T-helper 2 cell treated with Interferon-gamma antibody and Interleukin-4, amounts not matched to agents 5 μg/mL and 100 μg/mL, for 36 hours (primary cell): ENCODE measurements around the gene JDP2.

Experiments used
- DNase-seq: peaks from one replicate; pipeline ENCODE4 v3.0.0; 2021; ENCODE audit warnings: low spot score
- H3K27ac Mint-ChIP-seq: one replicate; pipeline ENCODE4 v1.8.0; 2021; ENCODE audit warnings: mild to moderate bottlenecking, mixed read lengths
- H3K27me3 Mint-ChIP-seq: one replicate; pipeline ENCODE4 v1.8.0; 2021; ENCODE audit warnings: low read depth, mixed read lengths
- H3K36me3 Mint-ChIP-seq: one replicate; pipeline ENCODE4 v1.8.0; 2021; ENCODE audit warnings: low read depth, mixed read lengths
- H3K4me1 Mint-ChIP-seq: one replicate; pipeline ENCODE4 v1.8.0; 2021; ENCODE audit warnings: low read depth, mixed read lengths
- H3K4me3 Mint-ChIP-seq: one replicate; pipeline ENCODE4 v1.8.0; 2022; ENCODE audit warnings: mild to moderate bottlenecking, moderate library complexity, mixed read lengths
- H3K9me3 Mint-ChIP-seq: one replicate; pipeline ENCODE4 v1.8.0; 2021; ENCODE audit warnings: mixed read lengths

Gene JDP2

DNA sequence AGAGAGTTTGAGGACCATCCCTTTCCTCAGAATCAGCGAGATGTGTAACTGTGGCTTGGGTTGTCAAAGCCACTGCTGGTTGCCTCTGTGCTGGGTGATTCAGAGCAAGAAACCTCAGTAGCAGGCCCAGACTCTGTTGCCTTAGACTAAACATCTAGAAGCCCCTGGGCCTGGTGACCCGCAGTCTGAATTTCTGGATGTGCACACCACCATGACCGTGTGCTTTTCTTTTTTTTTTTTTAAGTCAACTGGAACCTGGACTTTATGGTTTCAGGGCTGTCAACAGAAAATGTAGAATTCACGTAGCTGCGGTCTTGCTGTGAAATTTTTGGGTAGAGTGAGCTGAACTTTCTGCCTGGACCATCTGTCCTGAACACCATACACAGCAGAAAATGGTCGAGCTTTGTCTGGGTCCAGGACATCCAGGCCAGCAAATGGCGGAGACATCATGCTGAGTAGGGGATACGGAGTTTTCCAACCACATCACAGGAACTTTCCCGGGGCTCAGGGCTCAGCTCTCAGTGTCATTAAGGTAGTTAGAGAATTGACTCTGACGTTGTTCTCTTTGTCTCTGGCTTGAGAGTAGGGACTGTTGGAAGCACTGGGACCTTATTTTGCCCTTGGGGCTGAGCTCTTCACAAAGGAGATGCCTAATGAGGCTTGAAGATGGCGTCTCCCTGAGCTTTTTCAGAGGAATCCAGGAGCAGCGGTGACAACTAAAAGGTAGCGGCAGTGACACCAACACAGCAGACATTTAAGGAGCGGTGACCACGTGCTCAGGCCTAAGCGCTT, 71.5 kb downstream of the JDP2 start:
- peaks cover under 1% of the 10 kb centered on the region for H3K9me3 Mint-ChIP-seq
- peak overlapping the region; percentile 46 for H3K4me3 Mint-ChIP-seq
- DNase-seq: peak; percentile 53
- peaks cover 5% of the 10 kb centered on the region for H3K36me3 Mint-ChIP-seq
- peak overlapping the region; percentile 81 for H3K27ac Mint-ChIP-seq
- H3K4me1 Mint-ChIP-seq: peaks cover 50% of the 10 kb centered on the region
- H3K27me3 Mint-ChIP-seq: no peaks in the 10 kb centered on the region

DNA sequence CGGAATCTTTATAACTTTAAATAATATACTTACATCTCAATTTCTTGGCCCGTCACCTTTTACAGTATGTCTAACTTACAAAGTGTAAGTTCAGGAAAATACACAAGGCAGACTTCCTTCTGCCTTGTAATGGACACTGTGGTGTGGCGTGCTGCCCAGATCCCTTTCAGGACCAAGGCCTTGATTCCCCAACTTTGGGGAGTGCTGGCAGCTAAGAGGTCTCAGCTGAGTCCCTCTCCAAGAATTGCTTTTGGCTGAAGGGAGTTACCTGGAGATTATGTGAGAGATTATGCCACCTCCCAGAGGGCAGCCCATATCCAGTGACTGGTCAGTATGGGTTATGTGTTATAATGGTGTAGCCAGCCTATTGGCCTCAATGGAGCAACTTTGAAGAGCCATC, 73.3 kb downstream of the JDP2 start:
- DNase-seq: no peak
- Mint-ChIP-seq H3K27ac (no peak overlapping the region), H3K4me1 (peaks cover 36% of the 10 kb centered on the region), H3K4me3 (no peak overlapping the region), H3K36me3 (peaks cover 6% of the 10 kb centered on the region), H3K9me3 (peaks cover 8% of the 10 kb centered on the region), H3K27me3 (no peaks in the 10 kb centered on the region)

DNA sequence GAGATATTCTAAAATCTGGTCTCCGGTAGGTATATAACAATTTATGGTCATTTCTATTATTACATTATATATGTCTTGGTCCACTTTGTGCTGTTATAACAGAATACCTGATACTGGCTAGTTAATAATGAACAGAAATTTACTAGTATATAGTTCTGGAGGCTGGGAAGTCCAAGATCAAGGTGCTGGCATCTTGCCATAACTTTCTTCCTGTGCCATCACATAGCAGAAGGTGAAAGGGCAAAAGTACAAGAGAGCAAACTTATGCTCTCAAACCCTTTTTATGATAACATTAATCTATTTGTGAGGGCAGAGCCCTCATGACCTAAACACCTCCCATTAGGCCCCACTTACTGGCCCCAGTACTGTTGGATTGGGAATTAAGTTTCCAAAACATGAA, 76.6 kb downstream of the JDP2 start:
- Mint-ChIP-seq H3K27me3 (no peaks in the 10 kb centered on the region), H3K4me1 (peaks cover 20% of the 10 kb centered on the region), H3K9me3 (peaks cover 29% of the 10 kb centered on the region), H3K27ac (no peak overlapping the region), H3K36me3 (peaks cover 8% of the 10 kb centered on the region), H3K4me3 (no peak overlapping the region)
- no peak for DNase-seq

DNA sequence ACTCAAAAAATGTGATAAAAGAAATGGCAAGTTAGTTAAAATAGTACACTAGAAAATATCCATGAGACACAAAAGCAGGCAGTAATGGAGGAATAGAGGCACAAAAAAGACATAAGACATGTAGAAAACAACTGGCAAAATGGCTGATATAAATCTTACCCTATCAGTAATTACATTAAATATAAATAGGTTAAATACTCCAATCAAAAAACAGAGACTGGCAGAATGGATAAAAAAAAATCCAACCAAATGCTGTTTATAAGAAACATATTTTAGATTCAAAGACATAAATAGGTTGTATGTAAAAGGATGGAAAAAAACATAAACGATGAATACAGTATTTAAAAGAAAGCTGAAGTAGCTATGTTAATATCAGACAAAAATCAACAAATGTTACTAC, 79.1 kb downstream of the JDP2 start:
- Mint-ChIP-seq H3K27me3 (no peaks in the 10 kb centered on the region), H3K27ac (no peak overlapping the region), H3K9me3 (peaks cover 47% of the 10 kb centered on the region), H3K4me1 (peaks cover 13% of the 10 kb centered on the region), H3K4me3 (no peak overlapping the region), H3K36me3 (peaks cover 14% of the 10 kb centered on the region)
- no peak for DNase-seq

DNA sequence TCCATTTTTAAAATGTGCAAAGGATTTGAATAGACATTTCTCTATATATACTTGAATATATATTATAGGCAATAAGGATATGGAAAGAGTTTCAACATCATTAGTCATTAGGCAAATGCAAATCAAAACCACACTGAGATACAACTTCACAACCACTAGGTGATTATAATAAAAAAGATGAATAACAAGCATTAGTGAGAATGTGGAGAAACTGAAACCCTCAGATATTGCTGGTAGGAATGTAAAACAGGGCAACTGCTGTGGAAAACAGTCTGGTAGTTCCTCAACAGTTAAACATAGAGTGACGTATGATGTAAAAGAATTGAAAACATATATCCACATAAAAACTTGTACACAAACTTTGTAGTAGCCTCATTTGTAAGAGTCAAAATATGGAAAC, 82.7 kb downstream of the JDP2 start:
- H3K36me3 Mint-ChIP-seq: peaks cover 18% of the 10 kb centered on the region
- H3K4me3 Mint-ChIP-seq: no peak overlapping the region
- no peak overlapping the region for H3K27ac Mint-ChIP-seq
- no peaks in the 10 kb centered on the region for H3K27me3 Mint-ChIP-seq
- peaks cover 49% of the 10 kb centered on the region for H3K9me3 Mint-ChIP-seq
- H3K4me1 Mint-ChIP-seq: peaks cover 30% of the 10 kb centered on the region
- no peak for DNase-seq

DNA sequence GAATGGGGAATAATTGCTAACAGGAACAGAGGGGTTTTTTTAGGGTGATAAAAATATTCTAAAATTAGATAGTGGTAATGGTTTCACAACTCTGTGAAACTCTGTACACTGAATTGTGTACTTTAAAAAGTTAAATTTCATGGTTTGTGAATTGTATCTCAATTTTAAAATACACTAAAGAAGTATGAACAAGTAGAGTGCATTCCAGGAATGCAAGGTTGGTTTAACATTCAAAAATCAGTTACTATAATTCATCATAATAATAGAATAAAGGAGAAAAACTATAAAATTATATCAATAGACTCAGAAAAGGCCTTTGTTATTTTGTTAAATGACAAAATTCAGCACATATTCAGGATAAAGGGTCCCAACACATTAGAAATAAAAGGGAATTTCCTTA, 83.4 kb downstream of the JDP2 start:
- no peak for DNase-seq
- Mint-ChIP-seq H3K9me3 (peaks cover 43% of the 10 kb centered on the region), H3K36me3 (peaks cover 17% of the 10 kb centered on the region), H3K27ac (no peak overlapping the region), H3K4me3 (no peak overlapping the region), H3K27me3 (no peaks in the 10 kb centered on the region), H3K4me1 (peaks cover 37% of the 10 kb centered on the region)

DNA sequence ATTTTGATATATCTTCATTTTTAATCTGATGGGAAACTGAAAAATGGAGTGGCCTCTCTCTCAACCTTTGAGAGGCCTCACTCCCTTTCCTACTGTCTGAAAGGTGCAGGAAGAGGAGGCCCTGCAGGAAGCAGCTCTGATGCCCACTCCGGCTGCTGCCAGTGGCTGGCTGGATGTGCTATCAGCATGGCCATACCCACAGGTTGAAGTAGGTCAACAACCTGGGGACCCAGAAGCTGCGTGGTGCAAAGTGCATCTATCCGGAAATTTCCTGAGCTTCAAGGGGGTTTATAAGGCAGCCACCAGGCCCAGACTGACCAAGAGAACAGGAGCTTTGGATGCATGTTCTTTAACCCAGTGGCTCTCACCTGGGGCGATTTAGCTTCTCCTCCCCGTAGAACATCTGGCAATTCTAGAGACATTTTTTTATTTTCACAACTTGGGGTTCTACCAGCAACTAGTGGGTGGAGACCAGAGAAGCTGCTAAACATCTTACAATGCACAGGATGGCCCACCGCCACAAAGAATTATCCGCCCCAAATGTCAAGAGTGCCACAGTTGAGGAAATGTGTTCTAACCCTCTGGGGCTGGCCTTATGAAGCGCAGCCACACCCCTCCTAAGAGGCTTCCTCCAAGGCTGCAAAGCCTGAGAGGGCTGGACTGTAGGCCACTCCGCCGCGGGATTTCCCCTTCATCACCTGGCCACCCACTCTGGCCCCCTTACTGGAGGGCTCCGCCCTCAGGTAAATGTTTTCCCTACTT, 86.3 kb downstream of the JDP2 start:
- peaks cover 12% of the 10 kb centered on the region for H3K36me3 Mint-ChIP-seq
- H3K27ac Mint-ChIP-seq: no peak overlapping the region
- H3K27me3 Mint-ChIP-seq: no peaks in the 10 kb centered on the region
- no peak overlapping the region for H3K4me3 Mint-ChIP-seq
- H3K4me1 Mint-ChIP-seq: peaks cover 40% of the 10 kb centered on the region
- H3K9me3 Mint-ChIP-seq: peaks cover 24% of the 10 kb centered on the region
- DNase-seq: no peak

DNA sequence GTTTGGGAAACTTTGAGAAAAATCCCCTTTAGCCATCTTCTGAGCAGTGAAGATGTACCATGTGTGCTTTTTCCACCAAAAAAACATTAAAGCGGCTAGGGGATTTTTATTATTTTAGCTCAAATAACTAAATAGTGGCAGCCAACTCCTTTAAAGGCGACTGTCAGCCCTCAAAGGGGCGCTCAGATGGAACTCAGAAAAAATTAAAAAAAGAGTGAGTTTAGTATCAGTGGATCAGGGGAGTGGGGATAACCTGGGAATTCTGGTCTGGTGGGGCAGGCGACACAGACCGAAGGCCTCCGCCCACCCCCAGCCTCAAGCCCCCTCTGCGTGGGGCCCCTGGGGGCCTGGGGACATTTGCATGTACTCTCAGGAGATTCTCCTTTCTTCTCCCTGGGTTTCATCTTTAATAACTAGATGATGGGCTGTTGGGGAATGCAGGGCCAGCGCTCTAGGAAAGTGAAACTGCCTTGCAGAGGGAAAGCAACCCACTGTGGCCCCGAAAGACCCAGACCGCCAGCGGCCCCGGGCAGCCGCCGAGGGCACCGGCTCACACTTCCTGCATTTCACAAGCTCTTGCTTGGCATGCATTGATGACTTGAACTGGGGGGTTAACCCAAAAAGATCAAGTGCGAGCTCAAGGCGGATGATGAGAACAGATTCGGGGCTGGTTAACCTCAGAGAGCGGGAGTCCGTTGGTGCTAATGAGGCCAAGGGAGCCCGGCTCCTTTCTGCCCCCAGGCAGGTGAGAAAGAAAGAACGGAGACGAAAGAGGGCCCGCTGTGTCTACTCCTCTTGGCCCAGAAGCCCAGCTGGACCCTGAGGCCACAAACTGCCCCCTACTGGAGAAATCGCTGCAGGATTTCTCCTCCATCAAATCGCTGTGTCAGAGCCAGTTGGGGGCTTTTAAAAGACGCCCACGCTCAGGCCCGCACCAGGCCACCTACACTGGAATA, 87.1 kb downstream of the JDP2 start:
- H3K27ac Mint-ChIP-seq: peak overlapping the region; percentile 92
- H3K4me1 Mint-ChIP-seq: peaks cover 41% of the 10 kb centered on the region
- H3K27me3 Mint-ChIP-seq: no peaks in the 10 kb centered on the region
- H3K9me3 Mint-ChIP-seq: peaks cover 20% of the 10 kb centered on the region
- peak overlapping the region; percentile 84 for H3K4me3 Mint-ChIP-seq
- DNase-seq: no peak
- peaks cover 12% of the 10 kb centered on the region for H3K36me3 Mint-ChIP-seq

DNA sequence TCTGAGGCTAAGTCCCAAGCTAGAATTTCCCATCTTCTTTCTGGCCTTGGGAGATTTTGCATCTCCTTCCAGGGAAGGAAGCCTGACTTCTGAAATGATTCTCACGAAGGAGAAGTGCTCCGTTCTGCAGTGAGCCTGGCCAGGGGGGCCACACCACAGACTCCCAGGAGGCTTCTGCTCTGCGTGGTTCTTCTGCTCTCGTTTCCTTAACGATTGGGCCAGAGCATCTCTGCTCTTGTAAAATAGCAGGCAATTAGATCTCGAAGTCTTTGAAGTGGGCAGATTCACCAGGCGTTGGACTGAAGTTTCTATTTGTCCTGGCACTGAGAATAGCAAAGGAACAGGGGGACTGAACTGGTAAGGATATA, 87.8 kb downstream of the JDP2 start:
- H3K27ac Mint-ChIP-seq: peak overlapping the region; percentile 92
- DNase-seq: no peak
- H3K4me3 Mint-ChIP-seq: peak overlapping the region; percentile 84
- peaks cover 46% of the 10 kb centered on the region for H3K4me1 Mint-ChIP-seq
- H3K27me3 Mint-ChIP-seq: no peaks in the 10 kb centered on the region
- H3K36me3 Mint-ChIP-seq: peaks cover 11% of the 10 kb centered on the region
- peaks cover 13% of the 10 kb centered on the region for H3K9me3 Mint-ChIP-seq

DNA sequence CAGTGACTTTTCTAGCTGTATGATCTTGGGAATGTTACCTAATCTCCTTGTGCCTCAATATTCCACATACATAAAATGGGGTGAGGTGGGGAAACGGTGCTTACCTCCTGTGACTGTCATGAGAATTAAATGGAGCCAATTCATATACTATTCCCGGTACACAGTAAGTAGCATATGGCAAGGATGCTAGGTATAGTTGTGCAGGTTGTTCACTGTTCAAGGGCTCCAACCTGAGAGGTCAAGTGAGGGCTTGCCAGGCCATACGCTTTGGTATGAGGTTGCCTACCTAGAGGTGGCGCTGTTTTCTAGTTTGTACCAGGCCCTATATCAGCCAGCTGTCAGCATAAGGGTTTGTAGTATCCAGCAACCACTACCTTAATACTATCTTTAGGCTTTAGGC, 90.8 kb downstream of the JDP2 start:
- no peaks in the 10 kb centered on the region for H3K9me3 Mint-ChIP-seq
- H3K4me1 Mint-ChIP-seq: peaks cover 59% of the 10 kb centered on the region
- no peak for DNase-seq
- H3K27ac Mint-ChIP-seq: no peak overlapping the region
- no peak overlapping the region for H3K4me3 Mint-ChIP-seq
- H3K27me3 Mint-ChIP-seq: no peaks in the 10 kb centered on the region
- peaks cover 9% of the 10 kb centered on the region for H3K36me3 Mint-ChIP-seq

DNA sequence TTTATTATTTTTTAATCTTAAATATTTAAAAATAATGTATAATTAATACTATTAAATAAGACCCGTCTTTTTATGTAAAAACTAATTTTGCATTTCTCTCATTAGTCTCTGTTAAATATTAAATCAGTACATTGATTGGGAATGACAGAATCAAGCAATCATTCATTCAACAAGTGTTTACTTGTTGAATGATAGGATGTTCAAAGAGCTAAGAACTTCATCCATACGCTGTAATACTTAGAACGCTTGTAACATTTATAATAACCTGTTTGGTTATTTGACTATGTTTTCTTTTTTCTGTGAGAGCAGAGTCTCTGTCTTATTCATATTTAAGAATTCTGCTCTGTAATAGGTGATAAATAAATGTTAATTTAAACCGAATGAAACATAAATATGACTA, 91.6 kb downstream of the JDP2 start:
- Mint-ChIP-seq H3K4me1 (peaks cover 60% of the 10 kb centered on the region), H3K4me3 (no peak overlapping the region), H3K9me3 (no peaks in the 10 kb centered on the region), H3K27ac (no peak overlapping the region), H3K27me3 (no peaks in the 10 kb centered on the region), H3K36me3 (peaks cover 16% of the 10 kb centered on the region)
- DNase-seq: no peak

DNA sequence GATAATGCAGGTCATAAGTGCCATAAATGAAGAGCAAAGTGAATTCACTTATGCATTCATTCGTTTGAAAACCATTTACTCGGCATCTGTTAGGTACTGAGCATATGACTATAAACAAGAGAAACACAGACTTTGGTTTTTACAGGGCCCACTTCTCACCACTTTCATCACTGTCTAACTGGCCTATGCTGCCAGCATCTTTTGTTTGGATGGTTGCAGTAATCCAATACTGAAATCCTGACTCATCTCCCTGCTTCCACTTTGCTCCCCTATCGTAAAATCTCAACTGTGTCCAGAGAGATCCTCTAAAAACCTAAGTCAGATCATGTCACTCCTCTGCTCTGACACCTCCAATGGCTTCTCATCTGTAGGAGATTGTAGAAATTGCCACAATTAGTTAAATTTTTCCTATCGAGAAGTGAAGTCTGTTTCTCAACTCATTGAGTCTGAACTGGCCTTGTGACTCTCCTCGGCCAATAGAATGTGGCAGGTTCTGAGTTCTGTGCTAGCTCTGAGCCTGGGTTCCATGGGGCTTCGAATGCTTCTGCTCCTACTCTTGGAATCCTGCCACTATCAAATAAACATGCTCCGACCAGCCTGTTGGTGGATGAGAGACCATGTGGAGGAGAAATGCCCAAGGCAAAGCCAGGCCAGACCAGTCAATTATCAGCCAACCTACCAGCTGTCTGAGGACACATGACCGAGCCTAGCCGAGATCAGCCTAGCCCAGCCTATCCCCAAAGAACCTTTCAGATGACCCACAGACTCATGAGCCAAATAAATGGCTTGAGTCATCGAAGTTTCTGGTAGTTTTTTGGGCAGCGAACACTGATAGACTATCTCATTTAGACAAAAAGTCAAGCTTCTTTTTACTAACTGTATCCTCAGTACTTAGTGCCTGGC, 92.3 kb downstream of the JDP2 start:
- DNase-seq: no peak
- Mint-ChIP-seq H3K9me3 (no peaks in the 10 kb centered on the region), H3K4me1 (peaks cover 61% of the 10 kb centered on the region), H3K4me3 (no peak overlapping the region), H3K36me3 (peaks cover 23% of the 10 kb centered on the region), H3K27ac (peak overlapping the region; percentile 96), H3K27me3 (no peaks in the 10 kb centered on the region)

DNA sequence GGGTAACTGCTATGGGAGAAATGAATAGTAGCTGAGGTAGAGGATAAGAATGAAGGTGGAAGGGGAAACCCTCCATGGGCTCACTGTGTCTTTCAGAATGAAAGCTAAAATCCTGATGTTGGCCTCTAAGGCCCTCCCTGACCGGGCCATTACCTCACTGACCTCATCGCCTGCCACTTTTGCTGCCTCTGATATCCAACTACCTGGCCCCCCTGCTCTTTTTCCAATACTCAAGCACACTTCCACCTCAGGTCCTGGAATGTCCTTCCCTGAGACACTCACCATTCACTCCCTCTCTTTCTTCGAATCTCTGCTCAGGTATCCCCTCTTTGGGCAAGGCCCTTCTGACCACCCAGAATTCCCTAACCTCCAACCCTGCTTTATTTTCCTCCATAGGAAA, 93.0 kb downstream of the JDP2 start:
- Mint-ChIP-seq H3K27ac (peak overlapping the region; percentile 96), H3K4me3 (peak overlapping the region; percentile 100), H3K36me3 (peaks cover 28% of the 10 kb centered on the region)

More for the DNA sequence above, 93.0 kb downstream of the JDP2 start:
- Mint-ChIP-seq H3K9me3 (no peaks in the 10 kb centered on the region), H3K4me1 (peaks cover 61% of the 10 kb centered on the region), H3K27me3 (no peaks in the 10 kb centered on the region)
- no peak for DNase-seq
